Psoas muscle (tissue), 8 donors: ENCODE measurements around the gene FSTL4. TPM values are rescaled to one million over a fixed set of nuclear protein-coding genes. Genes with fewer than 3 reads are reported as not detected.

Experiments used
- ATAC-seq, 4 donors: fragments of 200-7000 bp; cut with Tn5 transposase; one replicate each; pipeline ENCODE4 v1.9.1; 2020; ENCODE audit warnings: moderate library complexity in 3 of 4, mild to moderate bottlenecking in 2 of 4
- DNase-seq, 2 donors: peaks; one replicate each; pipeline ENCODE4 v3.0.0-alpha.2; 2020
- H3K27ac ChIP-seq: fragments of 200-600 bp; one replicate; pipeline ENCODE4 v1.8.0; 2022
- H3K27me3 ChIP-seq, 3 donors: fragments of 200-600 bp in 1 of 3; one replicate each; pipeline versions ENCODE4 v1.6.1 to v1.8.0; 2013 to 2022; ENCODE audit warnings: low read length in 2 of 3, mild to moderate bottlenecking in 2 of 3, moderate library complexity in 1 of 3; ENCODE audit not compliant: insufficient read depth in 3 of 3
- H3K36me3 ChIP-seq, 2 donors: fragments of 200-600 bp in 1 of 2; one replicate each; pipeline versions ENCODE4 v1.6.1 to v1.8.0; 2013 to 2022; ENCODE audit warnings: low read depth in 1 of 2, mild to moderate bottlenecking in 1 of 2, moderate library complexity in 1 of 2; ENCODE audit not compliant: insufficient read depth in 1 of 2
- H3K4me1 ChIP-seq: fragments of 200-600 bp; one replicate; pipeline ENCODE4 v1.8.0; 2022
- H3K4me3 ChIP-seq: fragments of 200-600 bp; one replicate; pipeline ENCODE4 v1.8.0; 2022; ENCODE audit warnings: mild to moderate bottlenecking
- H3K9me3 ChIP-seq: fragments of 200-600 bp; one replicate; pipeline ENCODE4 v1.8.0; 2022
- CTCF ChIP-seq: fragments of 200-600 bp; IDR thresholded peaks from one replicate; pipeline ENCODE4 v1.8.0; 2022; ENCODE audit warnings: antibody characterized with exemption
- WGBS, 3 donors: extraction: QIAGEN DNeasy Blood & Tissue Kit; methylation state at CpG; one replicate each; pipeline versions ENCODE4 v1.1.6 to v1.1.7; 2013; 5-methylcytosine and 5-hydroxymethylcytosine counted together
- intact Hi-C, 2 donors: fragments of 100-400 bp; cut with DNase I; formaldehyde crosslinking; loops; one replicate each; pipeline versions ENCODE4 v1.11.0 to v1.14.2; 2022
- polyA plus RNA-seq, 3 donors: library from polyadenylated mRNA; stranded (reverse); fragments of 200-250 nt; gene quantifications; one replicate each; pipeline ENCODE4 v1.2.3, GENCODE V29; 2013
- total RNA-seq, 4 donors: library from RNA; stranded (reverse); fragmentation: NEBNext Ultra II Directional in 2 of 4; extraction: Animal tissue kit (Norgen Biotek cat#: 25700) in 2 of 4; gene quantifications; one replicate each; pipeline versions ENCODE4 v1.2.1 to v1.2.4, GENCODE V29; 2021 to 2023
- donor health status: healthy with polysubstance abuse.
- donor health status: DM: no; HTN: no; CAD: no; lungs with moderate emphysema.
- donor health status: Bipolar disorder and iron deficiency.
- donor health status: healthy.
- donor health status: DM: yes; HTN: yes; CAD: no.
- donor health status: DM: no; HTN: no; CAD: no.
- donor health status: DM: no; HTN: no; CAD: no.
- donor health status: DM: yes; HTN: yes; CAD: no.

The FSTL4 gene
- total and polyA plus RNA-seq, 7 donors = 0.07 to 0.81 (median 0.24) TPM

- no peaks in the 10 kb centered on the region for H3K9me3 ChIP-seq
- 94 to 97% (median 97%) methylated on average over 6 of the region's 6 CpGs for WGBS, 3 donors
- H3K27me3 ChIP-seq = no peaks in the 10 kb centered on the region
- intact Hi-C loops = no loop called here
- ATAC-seq (no peak), DNase-seq (no peak)
- H3K27ac ChIP-seq = no peak overlapping the region
- H3K4me3 ChIP-seq = no peak overlapping the region
- no peak for TF ChIP-seq CTCF
- no peaks in the 10 kb centered on the region for H3K4me1 ChIP-seq
- no peaks in the 10 kb centered on the region for H3K36me3 ChIP-seq
Observed at GRCh38 chr5:133464013-133464412, 148.3 kb downstream of the FSTL4 start.

- WGBS, 3 donors = 83 to 90% (median 85%) methylated on average over 5 of the region's 5 CpGs
- Histone ChIP-seq H3K9me3 (no peaks in the 10 kb centered on the region), H3K4me3 (no peak overlapping the region), H3K27ac (no peak overlapping the region), H3K4me1 (no peaks in the 10 kb centered on the region), H3K27me3 (no peaks in the 10 kb centered on the region), H3K36me3 (no peaks in the 10 kb centered on the region)
- intact Hi-C loops = no loop called here
- ATAC-seq (no peak), DNase-seq (no peak)
- TF ChIP-seq CTCF = no peak
Observed at GRCh38 chr5:133461796-133462516, 150.4 kb downstream of the FSTL4 start.

- Histone ChIP-seq H3K27ac (no peak overlapping the region), H3K36me3 (no peaks in the 10 kb centered on the region), H3K9me3 (no peaks in the 10 kb centered on the region), H3K4me1 (no peaks in the 10 kb centered on the region), H3K27me3 (no peaks in the 10 kb centered on the region), H3K4me3 (no peak overlapping the region)
- no peak for DNase-seq
- 69% methylated on average over 12 of the region's 12 CpGs for WGBS, 3 donors
- ATAC-seq = no peak
- intact Hi-C loops = no loop called here
- peak; percentile 38 for TF ChIP-seq CTCF
Observed at GRCh38 chr5:133460172-133460758, 152.1 kb downstream of the FSTL4 start.

- Histone ChIP-seq H3K36me3 (no peaks in the 10 kb centered on the region), H3K4me3 (no peak overlapping the region), H3K4me1 (no peaks in the 10 kb centered on the region), H3K27ac (no peak overlapping the region), H3K9me3 (no peaks in the 10 kb centered on the region), H3K27me3 (no peaks in the 10 kb centered on the region)
- no peak for DNase-seq
- TF ChIP-seq CTCF = no peak
- intact Hi-C loops = no loop called here
- 84 to 89% (median 86%) methylated on average over 7 of the region's 7 CpGs for WGBS, 3 donors
- no peak for ATAC-seq
Observed at GRCh38 chr5:133459474-133460160, 152.7 kb downstream of the FSTL4 start.
